GF-D8 (cell line): ENCODE measurements around the gene C2orf42.
"Not testable (repeated sequence)": the region's sequence is repeated elsewhere in the genome, so short reads cannot be mapped to it uniquely, and the experiment has no call there.

ENCODE experiments used
- DNase-seq: peaks from one replicate; lab custom pipeline; 2025; lab: John Stamatoyannopoulos, UW

Gene C2orf42

DNA sequence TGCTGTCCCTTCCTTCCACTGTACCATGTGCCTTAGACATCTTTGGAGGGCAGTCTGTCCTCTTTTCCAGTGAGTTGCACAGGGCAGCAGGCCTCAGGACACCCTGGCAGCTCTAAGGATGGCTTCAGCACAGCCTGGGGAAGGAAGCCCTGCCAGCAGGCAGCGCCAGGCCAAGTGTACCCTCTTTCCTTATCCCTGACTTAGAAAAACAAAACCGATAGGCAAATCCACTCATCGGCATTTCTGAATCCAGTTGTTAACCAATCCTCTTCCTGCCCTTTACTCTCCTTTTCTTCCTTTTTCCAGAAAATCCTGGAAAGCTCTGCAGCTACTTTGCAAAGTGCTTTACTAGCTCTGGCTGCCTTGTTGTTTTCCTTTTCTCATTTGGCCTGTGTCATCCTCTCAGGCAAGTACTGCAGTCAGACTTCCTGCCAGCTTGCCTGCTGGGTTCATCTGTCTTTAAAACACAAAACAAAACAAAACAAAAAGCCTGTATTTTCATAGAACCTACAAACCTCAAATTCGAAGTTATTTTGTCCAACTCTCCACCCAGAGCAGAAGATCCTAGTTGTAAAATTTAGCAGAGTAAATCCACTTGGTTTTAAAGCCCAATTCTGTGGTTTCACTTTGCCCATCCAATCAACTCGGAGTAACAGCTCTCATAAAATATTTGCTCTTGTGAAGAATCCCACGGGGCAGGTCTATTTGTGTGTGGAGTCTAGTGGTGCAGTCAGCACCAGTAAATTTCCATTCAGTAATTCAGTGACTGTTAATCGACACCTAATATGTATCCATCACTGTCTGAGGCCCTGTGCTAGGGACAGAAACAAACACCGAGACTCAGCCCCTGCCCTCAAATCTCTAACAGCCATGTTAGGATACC lies 58.3 kb downstream of the C2orf42 start:
- peak; percentile 63 for DNase-seq

DNA sequence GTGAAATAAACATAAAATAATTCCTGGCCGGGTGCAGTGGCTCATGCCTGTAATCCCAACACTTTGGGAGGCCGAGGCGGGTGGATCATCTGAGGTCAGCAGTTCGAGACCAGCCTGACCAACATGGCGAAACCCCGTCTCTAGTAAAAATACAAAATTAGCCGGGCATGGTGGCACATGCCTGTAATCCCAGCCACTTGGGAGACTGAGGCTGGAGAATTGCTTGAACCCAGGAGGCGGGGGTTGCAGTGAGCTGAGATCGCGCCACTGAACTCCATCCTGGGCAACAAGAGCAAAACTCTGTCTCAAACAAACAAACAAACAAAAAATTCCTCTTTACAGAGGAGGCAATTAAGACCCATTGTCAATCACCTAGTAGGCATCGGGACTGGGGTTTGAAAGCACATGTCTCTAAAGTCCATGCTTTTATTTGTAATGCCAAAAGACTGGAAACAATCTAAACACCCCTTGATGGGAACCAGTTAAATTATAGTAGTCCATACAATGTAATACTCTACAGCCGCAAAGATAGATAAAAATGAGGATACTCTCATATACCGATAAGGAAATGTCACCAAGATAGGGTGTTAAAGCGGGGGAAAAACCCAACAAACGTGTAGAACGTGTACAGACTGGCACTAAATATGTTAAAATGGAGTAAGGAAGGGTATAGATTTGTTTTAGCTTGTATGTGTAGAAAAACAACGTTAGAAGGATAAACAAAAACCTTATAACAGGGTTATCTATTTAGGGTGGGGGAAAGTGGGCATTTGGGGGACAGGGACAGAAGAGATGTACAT lies 59.3 kb downstream of the C2orf42 start:
- DNase-seq = not testable (repeated sequence)

DNA sequence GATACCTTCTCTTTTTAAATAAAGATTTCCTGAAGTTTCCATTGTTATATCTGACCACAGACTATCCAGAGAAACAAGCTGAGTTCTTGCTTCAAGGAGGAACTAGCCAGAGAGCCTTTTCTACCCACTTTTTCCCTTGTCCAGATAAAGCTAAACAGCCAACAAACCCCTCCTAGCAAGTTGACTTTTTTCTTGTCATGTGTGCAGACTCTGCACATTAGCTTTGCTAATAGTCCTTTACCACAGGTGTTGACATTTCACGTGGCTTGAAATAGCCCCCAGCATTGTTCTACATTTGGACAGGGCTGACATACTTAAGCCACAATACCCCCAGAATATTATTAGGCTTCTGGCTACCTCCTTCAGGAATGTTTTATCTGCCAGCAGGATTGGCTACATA lies 62.8 kb downstream of the C2orf42 start:
- no peak for DNase-seq

DNA sequence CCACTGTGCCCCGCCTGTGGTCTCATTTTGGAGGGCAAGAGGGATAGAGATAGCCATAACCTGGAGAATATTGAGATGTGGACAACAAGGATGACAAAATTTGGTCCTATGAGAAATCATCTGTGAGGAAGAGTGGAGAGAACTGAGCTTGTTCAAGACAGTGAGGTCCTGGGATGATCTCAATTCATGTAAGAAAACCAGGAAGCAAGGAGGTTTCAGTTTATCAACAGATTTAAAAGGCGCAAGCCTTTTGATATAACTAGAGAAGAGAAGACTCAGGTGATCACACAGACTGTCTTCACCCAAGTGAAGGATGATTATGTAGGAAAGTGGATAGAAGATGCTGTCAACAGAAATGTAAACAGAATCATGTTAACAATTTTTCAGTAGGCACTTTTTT lies 64.4 kb downstream of the C2orf42 start:
- no peak for DNase-seq

DNA sequence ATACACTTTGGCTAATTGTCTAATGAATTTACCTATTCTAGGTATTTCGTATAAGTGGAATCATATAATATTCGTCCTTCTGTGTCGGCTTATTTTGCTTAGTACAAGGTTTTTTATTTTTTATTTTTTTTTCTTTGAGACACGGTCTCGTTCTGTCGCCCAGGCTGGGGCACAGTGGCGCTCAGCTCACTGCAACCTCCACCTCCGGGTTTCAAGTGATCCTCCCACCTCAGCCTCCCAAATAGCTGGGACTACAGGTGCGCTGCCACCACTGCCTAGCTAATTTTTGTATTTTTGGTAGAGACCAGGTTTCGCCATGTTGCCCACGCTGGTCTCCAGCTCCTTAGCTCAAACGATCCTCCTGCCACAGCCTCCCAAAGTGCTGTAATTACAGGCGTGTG lies 65.3 kb downstream of the C2orf42 start:
- no peak for DNase-seq

DNA sequence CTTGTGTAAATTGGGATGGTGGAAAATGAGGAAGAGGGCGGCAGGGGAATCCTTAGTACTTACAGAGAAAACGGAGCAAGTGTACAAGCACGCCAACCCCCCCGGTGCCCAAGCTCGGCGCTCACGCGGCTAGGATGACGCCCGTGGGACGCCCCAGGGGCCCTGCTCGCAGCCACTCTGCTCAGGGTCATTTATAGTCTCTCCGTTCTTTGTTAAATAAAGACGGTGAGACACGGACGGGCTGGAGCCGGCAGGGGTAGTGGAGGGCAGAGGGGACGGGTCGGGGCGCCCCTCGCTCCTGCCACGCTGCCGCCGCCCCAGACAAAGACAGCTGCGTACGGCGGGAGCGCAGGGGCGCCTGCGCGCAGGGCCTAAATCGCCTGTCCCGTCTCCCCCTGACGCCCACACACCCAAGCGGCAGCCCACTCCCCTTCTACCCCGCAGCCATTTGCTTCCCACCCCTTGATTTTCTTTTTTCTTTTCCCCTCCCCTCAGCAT lies 65.8 kb downstream of the C2orf42 start:
- DNase-seq = peak; percentile 31

DNA sequence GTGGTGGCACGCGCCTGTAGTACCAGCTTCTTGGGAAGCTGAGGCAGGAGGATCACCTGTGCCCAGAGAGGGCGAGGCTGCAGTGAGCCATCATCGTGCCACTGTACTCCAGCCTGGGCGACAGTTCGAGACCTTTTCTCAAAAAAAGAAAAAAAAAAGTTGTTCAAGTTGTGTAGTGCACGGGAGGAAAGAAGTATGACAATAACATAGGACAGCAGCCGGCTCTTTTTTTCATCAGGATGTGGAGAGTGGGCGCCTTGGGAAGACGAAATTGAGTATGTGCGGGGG lies 67.0 kb downstream of the C2orf42 start:
- DNase-seq = no peak

DNA sequence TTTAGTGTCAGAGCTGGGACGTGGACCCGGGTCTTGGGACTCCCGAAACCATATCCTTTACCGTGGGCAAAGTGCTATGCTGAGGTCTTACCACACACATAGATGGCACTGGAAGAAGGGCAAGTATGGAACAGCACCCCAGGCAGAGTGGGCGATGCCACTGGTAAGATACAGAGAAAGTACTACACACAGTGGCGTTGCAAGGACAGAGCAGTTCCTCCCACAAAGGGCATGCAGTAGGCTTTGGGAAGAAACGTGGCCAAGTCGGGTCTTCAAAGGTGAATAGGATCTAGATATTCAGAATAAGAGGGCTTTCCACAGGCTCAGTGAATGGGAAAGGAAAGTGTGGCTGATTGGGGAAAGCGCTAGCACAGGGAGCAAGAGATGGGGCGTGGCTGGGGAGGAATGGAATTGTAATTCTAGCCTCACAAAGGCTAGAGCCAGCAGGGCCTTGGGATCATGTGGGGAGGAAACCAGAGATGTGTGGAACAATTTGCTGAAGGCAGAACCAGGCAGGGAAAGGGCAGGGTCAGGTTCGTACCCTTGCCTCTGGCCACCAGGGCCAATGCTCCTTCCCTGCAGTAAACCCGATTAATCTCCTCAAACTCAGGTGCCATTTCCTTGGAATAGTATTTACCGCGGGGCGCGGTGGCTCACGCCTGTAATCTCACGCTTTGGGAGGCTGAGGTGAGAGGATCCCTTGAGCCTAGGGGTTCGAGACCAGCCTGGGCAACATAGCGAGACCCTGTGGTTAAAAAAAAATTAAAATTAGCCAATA lies 67.6 kb downstream of the C2orf42 start:
- DNase-seq = no peak

DNA sequence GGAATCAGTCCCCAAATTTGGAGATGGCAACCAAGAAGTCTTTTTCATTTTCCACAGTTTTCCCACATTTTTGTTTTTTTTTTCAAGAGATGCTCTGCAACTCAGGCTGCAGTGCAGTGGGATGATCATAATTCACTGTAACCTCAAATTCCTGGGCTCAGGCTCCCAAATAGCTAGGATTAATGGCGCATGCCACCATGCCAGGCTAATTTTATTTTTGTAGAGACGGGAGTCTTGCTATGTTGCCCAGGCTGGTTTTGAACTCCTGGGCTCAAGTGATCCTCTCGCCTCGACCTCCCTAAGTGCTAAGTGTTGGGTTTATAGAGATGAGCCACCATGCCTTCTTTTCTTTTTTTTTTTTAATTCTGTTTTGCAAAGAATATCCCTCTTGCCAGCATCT lies 68.3 kb downstream of the C2orf42 start:
- no peak for DNase-seq

DNA sequence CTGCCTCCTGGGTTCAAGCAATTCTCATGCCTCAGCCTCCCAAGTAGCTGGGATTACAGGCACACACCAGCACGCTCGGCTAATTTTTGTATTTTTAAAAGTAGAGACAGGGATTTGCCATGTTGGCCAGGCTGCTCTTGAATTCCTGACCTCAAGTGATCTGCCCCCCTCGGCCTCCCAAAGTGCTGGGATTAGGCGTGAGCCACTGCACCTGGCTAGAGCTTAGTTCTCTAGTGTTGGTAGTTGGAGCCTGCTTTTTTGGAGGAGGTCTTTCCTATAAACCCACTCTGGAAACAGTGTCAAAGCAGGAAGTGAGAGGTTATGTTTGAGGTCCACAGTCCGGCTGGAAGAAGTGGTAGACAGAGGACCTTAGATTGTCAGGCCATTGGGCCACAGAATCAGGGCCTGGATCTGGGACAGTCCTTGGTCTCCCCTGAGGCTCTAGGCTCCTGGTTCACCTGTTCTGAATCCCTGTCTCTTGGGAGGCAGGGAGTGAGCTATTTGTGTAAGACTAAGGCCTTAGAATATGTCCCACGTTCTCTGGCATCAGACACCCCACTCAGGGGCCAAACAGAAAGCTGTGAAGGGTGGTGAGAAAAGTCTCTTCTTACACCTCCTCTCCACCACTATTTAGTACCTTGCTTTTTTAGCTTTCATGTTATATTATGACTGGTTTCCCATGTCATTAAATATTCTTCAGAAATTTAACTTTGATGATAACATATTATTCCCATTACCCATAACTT lies 69.0 kb downstream of the C2orf42 start:
- DNase-seq = no peak

DNA sequence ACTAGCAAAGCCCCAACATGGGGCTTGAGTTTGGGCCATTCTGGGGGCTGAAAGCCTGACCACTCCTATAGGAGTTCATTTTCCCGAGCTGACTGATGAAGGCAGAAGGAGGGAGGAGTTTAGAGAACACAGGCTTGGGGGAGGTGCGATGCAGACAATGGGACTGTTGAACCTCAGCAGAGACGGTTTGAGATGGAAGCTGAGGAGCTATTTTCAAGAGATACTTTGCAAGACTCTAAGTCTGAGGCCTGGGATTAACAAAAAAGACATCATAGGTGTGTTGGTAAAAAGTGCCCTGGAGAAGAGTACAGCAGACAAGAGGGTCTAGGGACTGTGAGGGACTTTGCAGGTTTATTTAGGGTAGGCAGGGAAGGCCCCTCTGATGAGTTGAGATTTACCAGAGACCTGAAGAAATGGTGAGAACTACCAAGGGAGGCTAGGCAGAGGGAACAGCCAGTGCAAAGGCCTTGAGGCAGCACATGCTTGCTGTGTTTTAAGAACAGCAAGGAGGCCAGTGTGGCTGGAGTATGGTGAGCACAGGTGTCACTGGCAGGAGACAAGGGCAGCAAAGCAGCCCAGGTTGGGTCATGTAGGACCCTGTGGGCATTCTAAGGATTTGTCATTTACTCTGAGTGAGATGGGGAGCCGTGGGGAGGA lies 71.9 kb downstream of the C2orf42 start:
- no peak for DNase-seq

DNA sequence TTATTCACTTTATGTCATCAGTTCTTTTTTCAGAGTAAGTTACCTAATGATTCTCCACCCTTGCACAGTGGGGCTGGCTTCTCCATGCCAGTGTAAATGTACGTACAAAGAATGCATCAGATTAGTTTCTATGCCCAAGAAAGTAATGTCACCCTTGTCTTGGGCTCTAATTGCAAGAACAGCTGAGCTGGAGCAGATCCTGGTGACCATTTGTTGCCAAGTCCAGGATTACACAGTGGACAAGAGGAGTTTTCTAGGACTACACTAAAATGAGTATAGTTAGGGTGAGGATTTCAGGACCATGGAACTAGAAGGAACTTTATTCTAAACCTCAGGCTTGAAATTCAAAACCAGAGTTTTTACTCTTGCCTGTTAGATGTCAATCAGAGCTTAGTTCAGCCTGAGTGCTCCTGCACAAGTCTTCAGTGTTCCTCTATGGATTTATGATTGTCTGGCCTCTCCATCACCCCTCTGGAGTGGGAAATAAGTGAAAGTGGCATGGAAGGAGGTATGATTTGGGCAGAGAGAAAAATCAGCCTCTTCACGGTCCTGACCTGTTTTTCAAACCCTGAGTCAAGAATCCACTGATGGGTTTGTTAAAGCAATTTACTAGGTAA lies 73.8 kb downstream of the C2orf42 start:
- DNase-seq = no peak

DNA sequence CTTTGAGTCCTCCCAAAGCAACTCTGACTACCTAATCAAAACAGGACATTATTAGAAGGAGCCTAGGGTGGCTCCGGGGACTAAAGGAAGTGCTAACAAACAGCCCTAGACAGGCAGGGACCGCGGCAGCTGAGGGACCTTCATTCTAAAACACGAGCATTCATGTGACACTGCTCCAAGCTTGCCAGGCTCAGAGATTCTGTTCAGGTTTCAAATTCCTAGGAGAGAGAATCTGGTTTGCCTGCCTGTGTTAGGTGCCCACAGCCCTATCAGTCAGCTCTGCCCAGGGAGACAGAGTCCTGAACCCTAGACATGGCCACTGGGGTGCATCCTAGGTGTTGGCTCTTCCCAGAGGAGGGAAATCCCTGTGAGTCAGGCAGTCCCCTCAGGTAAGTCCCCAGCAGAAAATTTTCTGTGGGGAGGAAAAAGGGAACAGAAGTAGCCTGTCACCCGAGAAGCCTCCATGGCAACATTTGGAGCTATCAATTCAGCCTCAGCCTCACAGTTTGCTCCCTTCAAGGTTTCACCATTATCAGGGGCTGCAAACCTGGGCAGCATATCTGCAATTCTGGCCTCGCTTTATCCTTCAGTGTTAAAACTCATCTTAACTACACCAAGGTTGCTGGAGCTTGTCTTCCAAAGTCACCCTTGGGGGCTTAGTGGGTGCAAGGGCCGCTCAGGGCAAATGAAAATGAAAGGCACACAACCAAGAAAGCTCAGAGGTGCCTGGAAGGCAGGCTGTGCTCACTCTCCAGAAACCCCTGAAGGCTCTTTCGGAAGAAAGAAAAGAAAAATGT lies 75.0 kb downstream of the C2orf42 start:
- no peak for DNase-seq

DNA sequence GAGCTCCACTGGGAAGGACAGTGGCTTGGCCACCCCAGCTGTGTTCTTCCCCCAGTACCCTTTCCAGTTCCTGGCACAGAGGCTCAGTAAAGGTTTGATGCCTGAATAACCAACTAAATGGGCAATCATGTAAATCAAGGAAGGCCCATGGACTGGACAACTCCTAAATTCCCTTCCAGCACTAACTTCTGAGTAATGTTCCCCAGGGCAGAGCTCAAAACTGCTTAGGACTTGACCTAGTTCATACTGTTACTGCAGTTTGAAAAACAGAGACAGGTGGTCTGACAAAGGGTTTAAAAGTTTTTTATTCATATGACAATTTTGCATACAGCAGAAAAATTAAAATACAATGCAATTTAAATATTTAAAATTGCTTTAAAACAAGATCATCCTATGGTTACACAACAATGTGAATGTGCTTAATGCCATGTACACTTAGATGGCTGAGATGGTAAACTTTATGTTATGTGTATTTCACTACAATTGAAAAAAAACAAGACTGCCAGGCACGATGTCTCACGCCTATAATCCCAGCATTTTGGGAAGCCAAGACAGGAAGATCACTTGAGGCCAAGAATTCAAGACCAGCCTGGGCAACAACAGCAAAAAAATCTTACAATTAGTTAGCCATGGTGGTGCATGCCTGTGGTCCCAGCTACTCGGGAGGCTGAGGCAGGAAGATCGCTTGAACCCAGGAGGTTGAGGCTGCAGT lies 77.3 kb downstream of the C2orf42 start:
- DNase-seq = no peak

DNA sequence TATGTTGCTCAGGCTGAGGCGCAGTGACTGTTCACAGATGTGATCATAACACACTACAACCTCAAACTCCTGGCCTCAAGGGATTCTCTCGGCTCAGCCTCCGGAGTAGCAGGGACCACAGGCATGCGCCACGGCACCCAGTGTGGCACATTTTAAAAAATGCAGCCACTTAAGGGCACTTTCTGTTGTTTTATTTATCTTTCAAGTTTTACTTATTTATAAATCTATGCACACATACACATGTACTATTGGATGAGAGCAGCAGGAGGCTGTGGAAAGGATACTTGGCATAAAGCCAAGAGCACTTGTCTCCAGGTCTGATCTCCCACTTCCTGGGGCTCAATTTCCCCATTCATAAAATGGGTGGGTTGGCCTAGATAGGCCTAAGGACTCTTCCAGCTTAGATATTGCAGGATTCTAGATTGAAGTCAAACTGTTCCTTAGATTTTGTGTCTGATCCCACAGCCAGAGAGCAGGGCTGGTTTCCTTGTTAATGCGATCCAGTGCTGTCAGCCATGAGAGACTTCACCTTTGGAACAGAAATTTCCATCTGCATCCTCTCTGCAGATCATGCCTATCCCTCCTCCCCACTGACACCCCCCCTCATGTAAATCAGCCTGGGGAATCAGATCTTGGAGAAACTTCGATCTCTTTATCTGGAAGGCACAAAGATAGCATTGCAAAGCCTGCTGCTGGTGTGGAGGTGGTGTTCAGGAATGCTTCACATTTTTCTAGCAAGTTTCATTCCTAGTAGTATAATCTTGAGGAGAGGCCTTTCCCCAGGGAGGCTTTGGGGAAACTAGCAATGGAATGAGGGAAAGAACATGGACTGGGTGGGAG lies 78.8 kb downstream of the C2orf42 start:
- DNase-seq = no peak

DNA sequence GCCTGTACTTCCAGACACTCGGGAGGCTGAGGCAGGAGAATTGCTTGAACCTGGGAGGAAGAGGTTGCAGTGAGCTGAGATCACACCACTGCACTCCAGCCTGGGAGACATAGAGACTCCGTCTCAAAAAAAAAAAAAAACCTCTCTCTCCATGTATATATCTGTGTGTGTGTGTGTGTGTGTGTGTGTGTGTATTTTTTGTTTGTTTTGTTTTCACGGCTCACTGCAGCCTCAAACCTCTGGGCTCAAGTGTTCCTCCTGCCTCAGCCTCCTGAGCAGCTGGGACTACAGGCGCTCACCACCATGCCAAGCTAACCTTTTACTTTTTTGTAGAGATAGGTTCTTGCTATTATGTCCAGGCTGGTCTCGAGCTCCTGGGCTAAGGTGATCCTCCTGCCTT lies 80.4 kb downstream of the C2orf42 start:
- DNase-seq = not testable (repeated sequence)

DNA sequence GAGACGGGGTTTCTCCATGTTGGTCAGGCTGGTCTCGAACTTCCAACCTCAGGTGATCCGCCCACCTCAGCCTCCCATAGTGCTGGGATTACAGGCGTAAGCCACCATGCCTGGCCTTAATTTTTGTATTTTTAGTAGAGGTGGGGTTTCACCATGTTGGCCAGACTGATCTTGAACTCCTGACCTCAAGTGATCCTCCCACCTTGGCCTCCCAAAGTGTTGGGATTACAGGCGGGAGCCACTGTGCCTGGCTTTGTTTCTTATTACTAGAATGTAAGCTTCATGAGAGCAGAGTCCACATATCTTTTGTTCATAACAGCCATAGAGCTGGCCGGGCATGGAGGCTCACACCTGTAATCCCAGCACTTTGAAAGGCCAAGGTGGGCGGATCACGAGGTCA lies 84.7 kb downstream of the C2orf42 start:
- not testable (repeated sequence) for DNase-seq
